Tibial artery (tissue), 4 donors: ENCODE results near the gene PEX6.
"Not testable (repeated sequence)": the region's sequence is repeated elsewhere in the genome, so short reads cannot be mapped to it uniquely, and the experiment has no call there.

Experiments used
- DNase-seq, 2 donors: peaks; one replicate each; pipeline ENCODE4 v3.0.0-alpha.2; 2019
- H3K27ac ChIP-seq, 2 donors: fragments of 200-600 bp; sonication (generic) in 1 of 2; 1 replicate in 1 of 2; 2 replicates in 1 of 2; pipeline ENCODE4 v1.5.1; 2018 to 2019; ENCODE audit warnings: mild to moderate bottlenecking in 1 of 2
- H3K27me3 ChIP-seq, 2 donors: fragments of 200-600 bp; sonication (generic) in 1 of 2; one replicate each; pipeline versions ENCODE4 v1.5.1 to v1.6.0; 2016 to 2019
- H3K36me3 ChIP-seq, 3 donors: fragments of 200-600 bp; sonication (generic) in 2 of 3; one replicate each; pipeline ENCODE4 v1.5.1; 2016 to 2019; ENCODE audit warnings: mild to moderate bottlenecking in 2 of 3
- H3K4me1 ChIP-seq, 4 donors: fragments of 200-600 bp; sonication (generic) in 2 of 4; 1 replicate in 3 of 4; 2 replicates in 1 of 4; pipeline ENCODE4 v1.5.1; 2016 to 2019
- H3K4me3 ChIP-seq, 2 donors: fragments of 200-600 bp; sonication (generic) in 1 of 2; 1 replicate in 1 of 2; 2 replicates in 1 of 2; pipeline ENCODE4 v1.5.1; 2018 to 2019; ENCODE audit warnings: mild to moderate bottlenecking in 2 of 2
- H3K9me3 ChIP-seq, 3 donors: fragments of 200-600 bp; sonication (generic) in 1 of 3; one replicate each; pipeline ENCODE4 v1.5.1; 2016 to 2019
- CTCF ChIP-seq, 2 experiments: fragments of 200-600 bp in 1 of 2; fragments of 450-650 bp in 1 of 2; IDR thresholded peaks; one replicate each; pipeline ENCODE4 v1.5.1; 2017 to 2019; ENCODE audit warnings: antibody characterized with exemption in 2 of 2, mild to moderate bottlenecking in 1 of 2, moderate library complexity in 1 of 2
- intact Hi-C: fragments of 100-400 bp; cut with DNase I; formaldehyde crosslinking; loops from one replicate; pipeline ENCODE4 v1.15.0; 2023; ENCODE audit warnings: low total_unique reads

PEX6 gene

GRCh38 chr6:42942444-42942843, 36.5 kb downstream of the PEX6 start:
- Histone ChIP-seq H3K27me3 (no peaks in the 10 kb centered on the region), H3K4me1 (no peaks in the 10 kb centered on the region), H3K9me3 (no peaks in the 10 kb centered on the region), H3K36me3 (peaks cover 17 to 68% (median 39%) of the 10 kb centered on the region in 3 donors), H3K4me3 (no peak overlapping the region), H3K27ac (no peak overlapping the region)
- intact Hi-C loops, result no loop called here
- no peak for TF ChIP-seq CTCF (IDR thresholded peaks at IDR 0.05)
- no peak for DNase-seq

- H3K9me3 ChIP-seq, H3K27me3 ChIP-seq, intact Hi-C loops, DNase-seq, H3K4me3 ChIP-seq, H3K27ac ChIP-seq, H3K4me1 ChIP-seq: not testable (repeated sequence)
- peaks cover 17 to 79% (median 50%) of the 10 kb centered on the region in 3 donors for H3K36me3 ChIP-seq
Measured at GRCh38 chr6:42941356-42941755, 37.6 kb downstream of the PEX6 start.

GRCh38 chr6:42940493-42941045, 38.4 kb downstream of the PEX6 start:
- DNase-seq, result no peak
- Histone ChIP-seq H3K9me3 (no peaks in the 10 kb centered on the region), H3K4me3 (no peak overlapping the region), H3K27me3 (no peaks in the 10 kb centered on the region), H3K4me1 (no peaks in the 10 kb centered on the region), H3K27ac (no peak overlapping the region), H3K36me3 (peaks cover 21 to 84% (median 58%) of the 10 kb centered on the region in 3 donors)
- intact Hi-C loops, result no loop called here
- TF ChIP-seq CTCF (IDR thresholded peaks at IDR 0.05), result no peak

GRCh38 chr6:42939810-42940167, 39.2 kb downstream of the PEX6 start:
- intact Hi-C loops, result no loop called here
- H3K27me3 ChIP-seq, result no peaks in the 10 kb centered on the region
- no peak overlapping the region for H3K27ac ChIP-seq
- no peaks in the 10 kb centered on the region for H3K9me3 ChIP-seq
- no peak for TF ChIP-seq CTCF (IDR thresholded peaks at IDR 0.05)
- peaks cover 27 to 85% (median 64%) of the 10 kb centered on the region in 3 donors for H3K36me3 ChIP-seq
- no peak for DNase-seq
- no peak overlapping the region for H3K4me3 ChIP-seq
- H3K4me1 ChIP-seq, result no peaks in the 10 kb centered on the region

GRCh38 chr6:42938987-42939809, 39.8 kb downstream of the PEX6 start:
- no peak for DNase-seq
- intact Hi-C loops, result no loop called here
- no peaks in the 10 kb centered on the region for H3K9me3 ChIP-seq
- no peak overlapping the region for H3K27ac ChIP-seq
- H3K36me3 ChIP-seq, result peaks cover 30 to 88% (median 68%) of the 10 kb centered on the region in 3 donors
- H3K4me3 ChIP-seq, result no peak overlapping the region
- no peaks in the 10 kb centered on the region for H3K27me3 ChIP-seq
- no peak for TF ChIP-seq CTCF (IDR thresholded peaks at IDR 0.05)
- no peaks in the 10 kb centered on the region for H3K4me1 ChIP-seq

- no peaks in the 10 kb centered on the region for H3K9me3 ChIP-seq
- no peak overlapping the region for H3K4me3 ChIP-seq
- H3K36me3 ChIP-seq, result peaks cover 30 to 84% (median 60%) of the 10 kb centered on the region in 3 donors
- no peaks in the 10 kb centered on the region for H3K27me3 ChIP-seq
- DNase-seq, result no peak
- peaks cover 0 to under 1% (median 0%) of the 10 kb centered on the region in 4 donors for H3K4me1 ChIP-seq
- TF ChIP-seq CTCF (IDR thresholded peaks at IDR 0.05), result no peak
- intact Hi-C loops, result no loop called here
- H3K27ac ChIP-seq, result no peak overlapping the region
Measured at GRCh38 chr6:42938428-42938796, 40.6 kb downstream of the PEX6 start.
